Measurements from ENCODE around the gene LRRC4.

Gene LRRC4

GRCh38 chr7:128031901-128032604, 816 bp upstream of the LRRC4 start:
- DNase-seq (ENCODE audit: low spot score), result peak; percentile 55

DNA sequence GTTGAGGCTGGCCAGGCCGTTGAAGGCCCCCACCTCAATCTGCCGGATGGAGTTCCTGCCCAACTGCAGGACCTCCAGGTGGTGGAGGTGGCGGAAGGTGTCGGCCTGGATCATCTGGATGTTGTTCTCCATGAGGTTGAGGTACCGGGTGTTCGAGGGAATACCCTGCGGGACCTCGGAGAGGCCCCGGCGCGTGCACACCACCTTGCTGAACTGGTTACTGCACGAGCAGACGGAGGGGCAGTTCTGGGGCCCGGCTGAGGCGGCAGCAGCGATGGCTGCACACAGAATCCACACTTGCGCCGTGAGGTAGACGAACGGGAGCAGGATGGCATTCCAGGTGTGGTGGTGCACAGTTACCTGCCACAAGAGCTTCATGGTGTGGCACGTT, 979 bp downstream of the LRRC4 start:
- no peak for DNase-seq (ENCODE audit: low spot score)

GRCh38 chr7:128029405-128029995, 1.7 kb downstream of the LRRC4 start:
- DNase-seq (ENCODE audit: low spot score), result no peak

DNA sequence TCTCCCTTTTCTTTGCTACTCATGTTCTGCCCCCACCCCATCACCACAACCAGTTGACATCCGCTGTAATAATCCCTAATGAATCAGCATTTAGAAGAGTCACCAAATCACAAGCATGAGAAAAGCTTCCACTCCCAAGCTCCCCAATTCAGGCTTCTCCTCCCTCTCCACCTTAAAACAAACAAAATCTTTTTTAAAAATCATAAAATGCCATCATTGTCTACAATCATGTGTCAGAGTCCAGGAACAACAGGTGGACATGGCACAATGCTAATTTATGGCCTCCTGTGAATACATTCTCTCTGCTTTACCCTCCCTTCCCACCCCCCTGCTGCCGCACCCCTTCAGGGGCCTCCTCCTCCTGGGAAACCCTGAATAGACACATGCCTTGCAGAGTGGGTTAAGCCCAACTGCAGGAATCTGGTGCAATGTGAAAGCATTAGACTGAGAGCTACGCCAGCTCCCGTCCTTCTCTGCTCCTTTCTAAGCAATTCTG, 3.7 kb downstream of the LRRC4 start:
- no peak for DNase-seq (ENCODE audit: low spot score)

DNA sequence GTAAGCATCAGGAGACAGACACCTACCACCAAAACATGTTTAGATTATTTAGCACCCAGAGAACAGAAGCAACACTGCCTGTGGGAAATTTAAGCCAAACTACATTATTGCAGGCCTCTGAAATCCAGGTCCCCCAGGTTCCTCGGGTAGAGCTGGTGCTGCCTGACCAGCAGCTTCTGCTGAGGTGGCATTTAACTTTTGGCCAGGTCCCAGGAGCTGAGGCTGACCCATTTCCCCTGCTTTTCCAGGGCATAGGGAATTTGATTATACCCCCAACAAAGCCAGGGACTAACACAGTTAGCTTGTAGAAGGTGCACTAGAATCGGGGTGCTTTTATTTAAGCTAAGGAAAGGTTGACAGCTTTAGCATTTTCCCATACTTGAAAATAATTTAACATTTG, 4.7 kb downstream of the LRRC4 start:
- no peak for DNase-seq (ENCODE audit: low spot score)

GRCh38 chr7:128025819-128026218, 5.4 kb downstream of the LRRC4 start:
- DNase-seq (ENCODE audit: low spot score), result no peak

DNA sequence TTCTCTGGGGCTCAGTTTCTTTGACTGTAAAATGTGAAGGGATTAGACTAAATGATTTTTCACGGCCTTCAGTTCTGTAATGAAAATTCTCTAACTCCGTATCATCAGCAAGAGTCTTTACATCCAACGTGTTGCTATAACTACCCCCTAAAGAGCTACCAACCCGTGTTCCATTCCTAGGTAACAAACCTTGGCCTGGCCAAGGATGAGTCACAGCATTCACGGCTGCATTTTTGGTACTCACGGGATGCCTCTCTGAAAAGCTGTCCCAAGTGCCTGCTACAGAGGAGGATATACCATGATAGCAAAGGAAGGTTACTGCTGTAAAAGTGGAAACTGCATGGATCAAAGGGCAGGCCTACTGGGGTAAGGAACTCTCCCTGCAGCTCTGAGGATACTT, 5.9 kb downstream of the LRRC4 start:
- no peak for DNase-seq (ENCODE audit: low spot score)

DNA sequence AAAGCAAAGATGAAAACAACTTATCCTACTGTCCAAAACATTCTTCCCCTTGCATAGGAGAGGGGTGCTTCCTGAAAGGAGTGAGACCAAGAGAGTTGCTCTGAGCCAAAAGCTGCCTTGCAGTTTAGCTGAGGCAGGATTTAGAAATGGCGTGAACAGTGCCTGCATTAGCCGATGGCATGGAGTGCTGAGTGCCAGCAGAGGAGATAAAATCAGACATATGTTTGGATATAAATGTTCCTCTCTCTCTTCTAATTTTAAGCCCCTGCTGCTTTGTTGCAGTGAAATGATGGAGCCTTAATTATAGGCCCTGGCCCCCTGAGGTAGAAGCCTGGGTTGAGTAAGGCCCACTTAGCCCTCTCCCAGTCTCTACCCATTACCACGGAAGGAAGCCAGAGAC, 7.1 kb downstream of the LRRC4 start:
- no peak for DNase-seq (ENCODE audit: low spot score)

- no peak for DNase-seq (ENCODE audit: low spot score)
These were observed 8.4 kb downstream of the LRRC4 start for GRCh38 chr7:128022631-128023532.

- DNase-seq (ENCODE audit: low spot score), result no peak
These were observed 9.9 kb downstream of the LRRC4 start for GRCh38 chr7:128021366-128021765.

DNA sequence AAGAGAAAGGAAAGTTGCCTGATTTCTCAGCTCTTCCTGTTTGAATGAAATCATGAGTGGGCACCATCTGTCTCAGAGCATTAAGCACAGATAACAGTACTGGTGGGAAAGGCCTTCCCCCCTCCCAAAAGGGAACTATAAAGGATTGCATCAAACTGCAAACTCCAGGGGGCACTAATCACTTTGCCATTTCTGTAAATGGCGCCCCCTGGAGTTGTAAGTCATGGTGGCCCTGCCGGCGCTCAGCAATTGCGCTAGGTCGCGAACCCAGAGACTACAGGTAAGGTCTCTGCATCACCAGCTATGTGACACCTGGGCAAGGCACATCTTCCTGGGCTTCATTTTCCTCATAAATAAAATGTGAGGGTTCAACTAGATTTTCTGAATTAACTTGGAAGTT, 11.1 kb downstream of the LRRC4 start:
- DNase-seq (ENCODE audit: low spot score), result no peak

- no peak for DNase-seq (ENCODE audit: low spot score)
These were observed 11.9 kb downstream of the LRRC4 start for GRCh38 chr7:128019288-128019687.

- no peak for DNase-seq (ENCODE audit: low spot score)
These were observed 13.1 kb downstream of the LRRC4 start for GRCh38 chr7:128017862-128018845.

- DNase-seq (ENCODE audit: low spot score), result no peak
These were observed 13.8 kb downstream of the LRRC4 start for GRCh38 chr7:128017460-128017859.

GRCh38 chr7:128014811-128015210, 16.4 kb downstream of the LRRC4 start:
- no peak for DNase-seq (ENCODE audit: low spot score)

DNA sequence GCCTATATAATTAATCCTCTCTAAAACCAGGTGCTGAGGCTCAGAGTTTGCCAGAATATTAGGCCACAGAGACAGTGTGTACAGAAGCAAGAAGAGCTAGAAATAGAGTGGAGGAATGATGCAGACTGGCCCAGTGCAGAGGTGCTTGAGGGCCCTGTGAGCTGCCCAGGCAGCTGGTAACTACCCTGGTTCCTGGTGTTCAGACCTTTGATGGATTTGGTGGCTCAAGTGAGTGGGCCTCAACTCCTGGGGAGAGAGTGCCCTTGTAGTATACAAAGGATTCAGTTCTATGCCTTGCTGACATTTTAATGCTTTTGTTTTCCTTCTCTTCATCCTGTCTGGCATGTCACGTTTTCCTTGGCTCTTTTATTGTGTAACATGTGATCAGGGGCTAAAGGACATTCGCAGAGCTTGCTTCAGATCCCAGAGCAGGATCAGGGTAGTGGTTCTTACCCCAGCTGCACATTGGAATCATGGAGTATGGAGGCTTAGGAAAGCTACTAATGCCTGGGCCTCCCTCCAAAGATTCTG, 20.0 kb downstream of the LRRC4 start:
- DNase-seq (ENCODE audit: low spot score), result no peak

DNA sequence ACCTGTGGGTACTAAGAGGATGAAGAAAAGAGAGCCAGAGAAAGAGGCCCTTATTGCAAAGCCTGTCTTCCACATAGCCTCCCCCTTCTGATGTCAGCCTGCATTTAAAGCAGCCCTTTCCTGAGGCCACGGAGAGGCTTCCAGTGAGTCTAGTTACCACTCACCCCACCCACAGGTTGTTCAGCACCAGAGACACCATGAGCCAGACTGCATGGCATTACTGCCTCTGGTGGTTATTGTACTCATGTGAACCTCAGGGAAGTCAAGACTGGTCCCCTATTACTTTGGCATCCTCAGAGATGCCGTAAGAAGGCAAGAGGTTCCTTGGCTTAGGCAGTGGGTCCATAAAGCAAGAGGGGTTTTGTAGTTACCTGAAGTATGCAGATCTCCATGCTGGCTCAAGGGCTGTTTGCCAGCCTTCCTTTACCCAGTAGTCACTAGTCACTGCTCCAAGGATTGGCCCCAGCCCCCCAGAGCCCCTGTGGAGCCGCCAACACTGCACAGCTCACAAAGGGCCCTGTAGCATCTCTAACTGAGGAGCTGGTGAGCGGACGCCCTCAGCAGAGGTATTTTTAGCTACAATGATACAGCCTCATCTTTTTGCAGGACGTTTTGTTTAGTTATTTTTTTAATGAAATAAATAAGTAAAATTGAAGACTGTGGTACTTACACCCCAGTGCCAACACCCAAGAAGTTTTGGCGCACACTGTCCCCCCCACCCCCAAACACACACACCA, 20.7 kb downstream of the LRRC4 start:
- no peak for DNase-seq (ENCODE audit: low spot score)

- DNase-seq (ENCODE audit: low spot score), result no peak
These were observed 22.5 kb downstream of the LRRC4 start for GRCh38 chr7:128008744-128009143.

- DNase-seq (ENCODE audit: low spot score), result no peak
These were observed 23.1 kb downstream of the LRRC4 start for GRCh38 chr7:128008141-128008540.

DNA sequence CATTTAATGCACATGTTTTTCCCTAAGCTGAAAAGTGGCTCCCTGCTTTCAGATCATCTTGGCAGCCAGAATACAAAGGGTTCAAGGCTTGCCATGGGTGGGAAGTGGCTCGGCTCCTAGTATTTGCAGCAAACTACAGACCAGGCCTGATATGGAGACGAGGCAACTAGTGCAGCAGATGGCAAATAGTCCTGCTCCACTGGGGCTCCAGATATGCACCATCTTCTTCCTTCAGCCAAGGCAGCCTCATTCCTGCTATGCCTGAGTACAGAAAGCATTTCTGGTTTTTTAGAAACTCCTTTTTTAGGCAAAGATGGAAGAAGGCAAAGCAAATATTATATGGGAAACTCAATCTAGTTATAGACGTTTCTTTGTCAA, 23.9 kb downstream of the LRRC4 start:
- DNase-seq (ENCODE audit: low spot score), result no peak

Data from globus pallidus (tissue), 1 donor.